Pancreas (tissue), 10 donors: ENCODE data around the gene INSRR. TPM values are rescaled to one million over a fixed set of nuclear protein-coding genes. Genes with fewer than 3 reads are reported as not detected.
A peak's percentile ranks its signal among the peaks of the same experiment; 100 is the strongest.

Source experiments
- ATAC-seq, 4 donors: fragments of 200-7000 bp; cut with Tn5 transposase; one replicate each; pipeline versions ENCODE4 v1.8.0 to v1.9.1; 2020; ENCODE audit warnings: mild to moderate bottlenecking in 4 of 4, moderate library complexity in 4 of 4
- DNase-seq, 6 donors: peaks; one replicate each; pipeline ENCODE4 v3.0.0-alpha.2; 2020
- FAIRE-seq: peaks from 2 replicates; lab custom pipeline; 2012; peaks lifted over from hg19 to GRCh38; lab: Jason Lieb, UNC
- H3K27ac ChIP-seq, 4 donors: fragments of 200-600 bp; sonication (generic); 1 replicate in 3 of 4; 2 replicates in 1 of 4; pipeline versions ENCODE4 v1.5.0 to v1.8.0; 2020
- H3K27me3 ChIP-seq, 4 donors: fragments of 200-600 bp; one replicate each; pipeline ENCODE4 v1.8.0; 2021
- H3K36me3 ChIP-seq, 3 donors: fragments of 200-600 bp; sonication (generic) in 1 of 3; one replicate each; pipeline versions ENCODE4 v1.5.0 to v1.8.0; 2020 to 2021
- H3K4me1 ChIP-seq, 3 donors: fragments of 200-600 bp; one replicate each; pipeline ENCODE4 v1.8.0; 2021
- H3K4me3 ChIP-seq, 4 donors: fragments of 200-600 bp; sonication (generic) in 2 of 4; one replicate each; pipeline versions ENCODE4 v1.5.0 to v1.8.0; 2020 to 2021
- H3K9me3 ChIP-seq, 4 donors: fragments of 200-600 bp; one replicate each; pipeline ENCODE4 v1.8.0; 2021
- CTCF ChIP-seq, 4 donors: fragments of 200-600 bp; sonication (generic) in 3 of 4; IDR thresholded peaks; one replicate each; pipeline versions ENCODE4 v1.5.0 to v1.8.0; 2021; ENCODE audit warnings: antibody characterized with exemption in 4 of 4
- WGBS, 2 donors: extraction: QIAGEN DNeasy Blood & Tissue Kit; methylation state at CpG; one replicate each; pipeline ENCODE4 v1.1.7; 2013; 5-methylcytosine and 5-hydroxymethylcytosine counted together
- intact Hi-C, 3 donors: fragments of 100-400 bp; cut with DNase I; formaldehyde crosslinking; loops; one replicate each; pipeline versions ENCODE4 v1.11.1 to v1.14.2; 2022
- polyA plus RNA-seq, 2 donors: library from polyadenylated mRNA; stranded (reverse); fragments of 200-250 nt; gene quantifications; one replicate each; pipeline ENCODE4 v1.2.3, GENCODE V29; 2013
- total RNA-seq, 6 donors: library from RNA; stranded (reverse); fragmentation: NEBNext Ultra II Directional in 4 of 6; extraction: Animal tissue kit (Norgen Biotek cat#: 25700) in 4 of 6; gene quantifications; one replicate each; pipeline versions ENCODE4 v1.2.1 to v1.2.4, GENCODE V29; 2021 to 2023
- donor health status: healthy with polysubstance abuse.
- donor health status: DM: no; HTN: no; CAD: no; lungs with moderate emphysema.
- donor health status: DM: no; HTN: no; CAD: no.
- donor health status: control.
- donor health status: control.
- donor health status: Bipolar disorder and iron deficiency.
- donor health status: DM: yes; HTN: yes; CAD: no.
- donor health status: DM: no; HTN: no; CAD: no.
- donor health status: DM: no; HTN: no; CAD: no.
- donor health status: DM: yes; HTN: yes; CAD: no.

The INSRR gene
- total and polyA plus RNA-seq, 8 donors: 0.03 to 0.99 (median 0.18) TPM

- TF ChIP-seq CTCF (IDR thresholded peaks at IDR 0.05): no peak
- peak in 1 of 6 donors; percentile 53 for DNase-seq
- intact Hi-C loops: no loop called here
- Histone ChIP-seq H3K4me3 (no peak overlapping the region), H3K4me1 (no peaks in the 10 kb centered on the region), H3K27me3 (no peaks in the 10 kb centered on the region), H3K9me3 (no peaks in the 10 kb centered on the region), H3K27ac (no peak overlapping the region), H3K36me3 (no peaks in the 10 kb centered on the region)
- no peak for ATAC-seq
- no peak for FAIRE-seq
- WGBS, 2 donors: 38 to 40% methylated on average over 21 of the region's 21 CpGs
Observed at GRCh38 chr1:156876281-156876680, 17.4 kb upstream of the INSRR start.

- TF ChIP-seq CTCF (IDR thresholded peaks at IDR 0.05): no peak
- ATAC-seq: no peak
- FAIRE-seq: no peak
- no peaks in the 10 kb centered on the region for H3K4me1 ChIP-seq
- H3K9me3 ChIP-seq: no peaks in the 10 kb centered on the region
- no peaks in the 10 kb centered on the region for H3K27me3 ChIP-seq
- peak in 1 of 6 donors; percentile 37 for DNase-seq
- intact Hi-C loops: no loop called here
- WGBS, 2 donors: 51 to 59% methylated on average over 5 of the region's 5 CpGs
- no peak overlapping the region for H3K4me3 ChIP-seq
- no peak overlapping the region for H3K27ac ChIP-seq
- no peaks in the 10 kb centered on the region for H3K36me3 ChIP-seq
Observed at GRCh38 chr1:156875341-156875615, 16.4 kb upstream of the INSRR start.

GRCh38 chr1:156874572-156875340, 15.8 kb upstream of the INSRR start:
- WGBS, 2 donors: 76 to 82% methylated on average over 16 of the region's 16 CpGs
- H3K9me3 ChIP-seq: no peaks in the 10 kb centered on the region
- H3K4me3 ChIP-seq: no peak overlapping the region
- no peak for ATAC-seq
- no peaks in the 10 kb centered on the region for H3K4me1 ChIP-seq
- peak in 1 of 6 donors; percentile 32 for DNase-seq
- FAIRE-seq: no peak
- no peak for TF ChIP-seq CTCF (IDR thresholded peaks at IDR 0.05)
- no peak overlapping the region for H3K27ac ChIP-seq
- intact Hi-C loops: no loop called here
- no peaks in the 10 kb centered on the region for H3K27me3 ChIP-seq
- no peaks in the 10 kb centered on the region for H3K36me3 ChIP-seq

- Histone ChIP-seq H3K27ac (no peak overlapping the region), H3K36me3 (no peaks in the 10 kb centered on the region), H3K4me3 (no peak overlapping the region), H3K27me3 (no peaks in the 10 kb centered on the region), H3K9me3 (no peaks in the 10 kb centered on the region), H3K4me1 (no peaks in the 10 kb centered on the region)
- FAIRE-seq: no peak
- intact Hi-C loops: no loop called here
- DNase-seq: peak in 1 of 6 donors; percentile 28
- no peak for ATAC-seq
- no peak for TF ChIP-seq CTCF (IDR thresholded peaks at IDR 0.05)
- WGBS, 2 donors: 72 to 73% methylated on average over 5 of the region's 5 CpGs
Observed at GRCh38 chr1:156874142-156874541, 15.2 kb upstream of the INSRR start.

- Histone ChIP-seq H3K4me1 (no peaks in the 10 kb centered on the region), H3K27me3 (no peaks in the 10 kb centered on the region), H3K9me3 (no peaks in the 10 kb centered on the region), H3K27ac (no peak overlapping the region), H3K4me3 (no peak overlapping the region), H3K36me3 (no peaks in the 10 kb centered on the region)
- FAIRE-seq: no peak
- no peak for ATAC-seq
- no peak for TF ChIP-seq CTCF (IDR thresholded peaks at IDR 0.05)
- WGBS, 2 donors: 87 to 91% methylated on average over 18 of the region's 18 CpGs
- peak in 1 of 6 donors; percentile 55 for DNase-seq
- intact Hi-C loops: no loop called here
Observed at GRCh38 chr1:156873659-156874058, 14.7 kb upstream of the INSRR start.
